ENCODE measurements around the gene GLB1L3.

GRCh38 chr11:134352111-134352510 lies 75.9 kb downstream of the GLB1L3 start:
- TF ChIP-seq CTCF (IDR thresholded peaks at IDR 0.05; ENCODE audit: low read depth, low read length, poor library complexity, severe bottlenecking) (no peak), EZH2phosphoT487 (IDR thresholded peaks at IDR 0.05; ENCODE audit: borderline replicate concordance, low read length) (no peak)
